GM18507 (cell line): Measurements from ENCODE around the gene FAM83E.

Experiments used
- DNase-seq: peaks from one replicate; pipeline ENCODE4 v3.0.0; 2011; ENCODE audit warnings: low read depth; ENCODE audit not compliant: insufficient read length; ENCODE audit errors: extremely low spot score
- FAIRE-seq: peaks from 2 replicates; lab custom pipeline; 2011; peaks lifted over from hg19 to GRCh38; lab: Jason Lieb, UNC

Gene FAM83E

GRCh38 chr19:48630296-48631063 is 15.6 kb upstream of the FAM83E start:
- no peak for FAIRE-seq
- DNase-seq: no peak

GRCh38 chr19:48629599-48630295 is 14.9 kb upstream of the FAM83E start:
- DNase-seq (no peak), FAIRE-seq (no peak)

GRCh38 chr19:48629297-48629598 is 14.4 kb upstream of the FAM83E start:
- FAIRE-seq (no peak), DNase-seq (no peak)

GRCh38 chr19:48628486-48629296 is 13.8 kb upstream of the FAM83E start:
- DNase-seq: no peak
- FAIRE-seq: no peak

- no peak for FAIRE-seq
Observed at GRCh38 chr19:48627865-48628314, 13.0 kb upstream of the FAM83E start.

GRCh38 chr19:48627201-48627864 is 12.5 kb upstream of the FAM83E start:
- FAIRE-seq: no peak
- no peak for DNase-seq

More at GRCh38 chr19:48627865-48628314, 13.0 kb upstream of the FAM83E start:
- DNase-seq: no peak

GRCh38 chr19:48625891-48626327 is 11.0 kb upstream of the FAM83E start:
- FAIRE-seq: no peak

GRCh38 chr19:48624791-48625723 is 10.2 kb upstream of the FAM83E start:
- FAIRE-seq: no peak
- DNase-seq: no peak

More at GRCh38 chr19:48625891-48626327, 11.0 kb upstream of the FAM83E start:
- no peak for DNase-seq

GRCh38 chr19:48624067-48624594 is 9.3 kb upstream of the FAM83E start:
- DNase-seq: peak; percentile 86
- peak; percentile 97 for FAIRE-seq

GRCh38 chr19:48623556-48624066 is 8.7 kb upstream of the FAM83E start:
- DNase-seq (no peak), FAIRE-seq (no peak)

GRCh38 chr19:48619692-48620585 is 5.1 kb upstream of the FAM83E start:
- FAIRE-seq (no peak), DNase-seq (no peak)

- DNase-seq (peak; percentile 93), FAIRE-seq (peak; percentile 98)
Observed at GRCh38 chr19:48618916-48619691, 4.2 kb upstream of the FAM83E start, which contains the start of the genes RPL18 and SPHK2. Gene RPL18 (minus strand): TSS chr19:48619178. CDS start chr19:48619143, 35 bp downstream. Gene SPHK2 (plus strand): TSS chr19:48619506. CDS start chr19:48620515, 1,009 bp downstream.

- no peak for FAIRE-seq
- no peak for DNase-seq
Observed at GRCh38 chr19:48618278-48618915, 3.5 kb upstream of the FAM83E start.

GRCh38 chr19:48617146-48617937 is 2.5 kb upstream of the FAM83E start:
- DNase-seq (no peak), FAIRE-seq (no peak)

- FAIRE-seq (no peak), DNase-seq (no peak)
Observed at GRCh38 chr19:48616491-48617056, 1.7 kb upstream of the FAM83E start.
